GM18498 (cell line): Measurements from ENCODE around the gene CPB2.

Experiments
- ATAC-seq: cut with Tn5 transposase; IDR thresholded peaks from one replicate; pipeline ENCODE4 v1.9.1; 2021; ENCODE audit warnings: mild to moderate bottlenecking, moderate library complexity; ENCODE audit not compliant: unreplicated experiment

CPB2 gene

GRCh38 chr13:46101002-46101401 is 3.8 kb downstream of the CPB2 start:
- no peak for ATAC-seq

- ATAC-seq: no peak
Measured at GRCh38 chr13:46100191-46100815, 4.5 kb downstream of the CPB2 start.

GRCh38 chr13:46097663-46098062 is 7.2 kb downstream of the CPB2 start:
- no peak for ATAC-seq

GRCh38 chr13:46097015-46097414 is 7.8 kb downstream of the CPB2 start:
- ATAC-seq: no peak

- no peak for ATAC-seq
Measured at GRCh38 chr13:46094478-46094877, 10.4 kb downstream of the CPB2 start.

- ATAC-seq: no peak
Measured at GRCh38 chr13:46088821-46089562, 15.8 kb downstream of the CPB2 start.

GRCh38 chr13:46087481-46087880 is 17.4 kb downstream of the CPB2 start:
- no peak for ATAC-seq

- ATAC-seq: no peak
Measured at GRCh38 chr13:46086985-46087384, 17.8 kb downstream of the CPB2 start.

GRCh38 chr13:46086421-46086922 is 18.4 kb downstream of the CPB2 start:
- ATAC-seq: no peak

GRCh38 chr13:46085737-46086136 is 19.1 kb downstream of the CPB2 start:
- no peak for ATAC-seq

GRCh38 chr13:46082324-46082723 is 22.5 kb downstream of the CPB2 start:
- no peak for ATAC-seq

GRCh38 chr13:46079770-46080169 is 25.1 kb downstream of the CPB2 start:
- no peak for ATAC-seq

- no peak for ATAC-seq
Measured at GRCh38 chr13:46077265-46077664, 27.6 kb downstream of the CPB2 start.

GRCh38 chr13:46076827-46077226 is 28.0 kb downstream of the CPB2 start:
- no peak for ATAC-seq

GRCh38 chr13:46075811-46076210 is 29.0 kb downstream of the CPB2 start:
- ATAC-seq: no peak

- peak; percentile 89 for ATAC-seq
Measured at GRCh38 chr13:46071590-46072249, 33.1 kb downstream of the CPB2 start.

GRCh38 chr13:46063292-46063691 is 41.5 kb downstream of the CPB2 start:
- no peak for ATAC-seq

- ATAC-seq: no peak
Measured at GRCh38 chr13:46062185-46062584, 42.6 kb downstream of the CPB2 start.

- ATAC-seq: no peak
Measured at GRCh38 chr13:46059405-46059804, 45.4 kb downstream of the CPB2 start.

GRCh38 chr13:46058268-46058667 is 46.6 kb downstream of the CPB2 start:
- ATAC-seq: no peak

GRCh38 chr13:46057256-46058015 is 47.4 kb downstream of the CPB2 start:
- no peak for ATAC-seq
